Epidermal melanocyte (primary cell): ENCODE results near the gene ZNRF3.
A peak's percentile ranks its signal among the peaks of the same experiment; 100 is the strongest.
"Not testable (repeated sequence)": the region's sequence is repeated elsewhere in the genome, so short reads cannot be mapped to it uniquely, and the experiment has no call there.

ENCODE experiments used
- DNase-seq: peaks from one replicate; pipeline ENCODE4 v3.0.0; 2011; ENCODE audit warnings: low spot score; ENCODE audit not compliant: insufficient read length

Gene ZNRF3

DNA sequence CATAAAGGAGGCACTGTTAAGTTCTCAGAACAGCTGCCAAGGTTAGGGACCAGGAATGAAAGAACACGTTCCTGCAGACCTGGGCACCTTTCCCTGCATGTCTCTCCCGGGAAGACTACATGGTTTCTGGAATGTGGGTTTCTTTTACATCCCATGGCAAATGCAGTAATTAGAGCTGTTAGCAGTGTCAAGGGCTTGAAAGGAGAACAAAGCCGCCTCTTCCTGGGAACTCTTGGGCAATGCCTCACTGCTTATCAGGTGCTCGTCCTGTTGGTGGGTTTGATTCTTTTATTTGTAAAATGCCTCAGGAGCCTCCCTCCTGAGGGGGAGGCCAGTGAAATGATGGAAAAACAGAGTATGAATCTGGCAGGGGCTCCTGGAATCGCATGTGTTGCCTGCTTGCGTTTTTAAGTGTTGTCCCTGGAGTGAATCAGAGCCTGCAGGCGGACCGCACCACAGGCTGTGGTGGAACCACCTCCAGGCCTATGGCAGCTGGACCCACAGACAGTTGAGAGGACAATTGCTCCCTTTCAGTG lies 179.0 kb downstream of the ZNRF3 start:
- DNase-seq, result no peak

DNA sequence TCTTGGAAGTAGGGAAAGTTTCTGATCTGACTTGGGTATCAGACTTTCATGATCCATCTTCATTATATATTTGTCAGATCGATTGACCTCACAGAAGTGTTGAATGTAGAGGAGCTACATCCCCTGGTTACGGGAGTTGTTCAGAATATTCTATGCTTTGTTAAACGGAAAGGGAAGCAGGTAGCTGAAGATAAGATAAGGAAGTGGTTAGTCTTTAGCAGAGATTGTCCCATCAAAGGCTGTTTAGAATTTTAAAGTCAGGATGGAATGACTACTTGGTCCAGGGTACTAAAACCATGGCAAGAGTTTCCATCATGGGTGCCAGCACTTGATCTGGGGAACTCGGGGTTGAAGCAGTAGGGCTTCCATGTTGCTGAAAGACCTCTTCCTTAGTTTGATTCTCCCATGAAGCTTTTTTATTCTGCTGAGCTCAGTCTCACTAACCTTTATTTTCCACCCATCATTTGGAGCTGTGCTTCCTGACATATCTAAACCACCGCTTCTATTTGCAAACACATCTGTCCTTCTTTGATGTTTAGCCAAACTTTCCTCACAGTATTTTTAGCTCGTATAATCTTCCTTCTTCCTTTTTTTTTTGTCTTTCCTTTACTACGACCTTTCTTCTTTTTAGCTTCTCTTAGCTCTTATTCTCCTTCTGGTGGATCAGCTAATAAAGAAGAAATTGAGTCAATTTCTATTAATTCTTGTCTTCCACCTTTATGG lies 182.3 kb downstream of the ZNRF3 start:
- no peak for DNase-seq

DNA sequence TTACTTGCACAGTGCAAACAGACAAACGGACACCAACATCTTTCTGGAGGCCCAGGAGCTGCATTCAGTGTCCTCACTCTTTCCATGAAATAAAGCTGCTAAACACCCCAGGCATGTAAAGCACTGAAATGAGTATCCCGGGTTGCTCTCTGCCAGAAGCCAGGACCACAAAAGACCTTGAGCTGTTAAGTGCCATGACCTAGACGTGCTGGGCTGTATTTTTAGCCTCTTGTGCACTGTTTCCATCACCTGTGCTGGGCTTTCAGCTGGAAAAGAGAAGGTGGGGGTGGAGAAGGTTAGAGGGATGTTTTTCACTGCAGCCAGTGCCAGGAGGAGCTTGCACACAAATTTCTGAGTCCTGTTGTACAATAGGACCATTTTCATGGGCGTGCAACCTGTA lies 186.1 kb downstream of the ZNRF3 start:
- no peak for DNase-seq

- DNase-seq, result no peak
Observed at GRCh38 chr22:29070490-29070889, 187.1 kb downstream of the ZNRF3 start.

DNA sequence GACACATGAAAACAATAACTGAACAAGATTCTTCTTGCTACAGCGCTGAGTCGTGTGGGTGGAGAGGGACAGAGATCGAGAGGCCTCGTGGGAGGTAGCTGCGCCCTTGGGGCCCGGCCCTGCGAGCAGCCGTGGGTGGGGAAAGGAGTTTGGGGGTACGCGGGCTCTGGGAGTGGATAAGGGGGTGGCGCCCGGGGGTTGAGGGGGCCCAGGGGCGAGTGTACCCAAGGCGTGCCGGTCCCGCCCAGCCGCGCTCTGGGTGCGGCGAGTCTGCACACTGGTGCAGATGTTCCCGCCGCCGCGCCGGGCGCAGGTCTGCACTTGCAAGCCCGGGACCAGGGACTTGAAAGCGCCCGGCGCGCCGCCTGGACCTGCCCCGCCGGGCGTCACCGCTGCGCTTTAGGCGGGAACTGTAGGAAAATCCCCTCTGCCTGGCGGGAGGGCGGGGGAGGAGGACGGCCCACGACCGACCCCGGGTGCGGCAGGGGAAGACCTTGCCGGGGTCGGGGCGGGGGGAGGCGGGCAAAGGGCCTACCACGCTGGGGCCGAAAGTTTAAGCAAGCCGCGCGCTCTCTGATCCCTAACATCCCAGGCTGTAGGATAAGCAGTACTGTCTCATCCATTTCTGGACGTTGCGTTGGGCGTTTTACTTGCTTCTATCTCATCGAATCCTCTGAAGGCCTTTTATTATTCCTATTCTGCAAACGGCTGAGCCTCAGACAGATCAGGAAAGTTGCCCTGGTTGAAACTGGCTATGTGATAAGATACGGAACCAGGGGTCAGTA lies 188.1 kb downstream of the ZNRF3 start:
- no peak for DNase-seq

DNA sequence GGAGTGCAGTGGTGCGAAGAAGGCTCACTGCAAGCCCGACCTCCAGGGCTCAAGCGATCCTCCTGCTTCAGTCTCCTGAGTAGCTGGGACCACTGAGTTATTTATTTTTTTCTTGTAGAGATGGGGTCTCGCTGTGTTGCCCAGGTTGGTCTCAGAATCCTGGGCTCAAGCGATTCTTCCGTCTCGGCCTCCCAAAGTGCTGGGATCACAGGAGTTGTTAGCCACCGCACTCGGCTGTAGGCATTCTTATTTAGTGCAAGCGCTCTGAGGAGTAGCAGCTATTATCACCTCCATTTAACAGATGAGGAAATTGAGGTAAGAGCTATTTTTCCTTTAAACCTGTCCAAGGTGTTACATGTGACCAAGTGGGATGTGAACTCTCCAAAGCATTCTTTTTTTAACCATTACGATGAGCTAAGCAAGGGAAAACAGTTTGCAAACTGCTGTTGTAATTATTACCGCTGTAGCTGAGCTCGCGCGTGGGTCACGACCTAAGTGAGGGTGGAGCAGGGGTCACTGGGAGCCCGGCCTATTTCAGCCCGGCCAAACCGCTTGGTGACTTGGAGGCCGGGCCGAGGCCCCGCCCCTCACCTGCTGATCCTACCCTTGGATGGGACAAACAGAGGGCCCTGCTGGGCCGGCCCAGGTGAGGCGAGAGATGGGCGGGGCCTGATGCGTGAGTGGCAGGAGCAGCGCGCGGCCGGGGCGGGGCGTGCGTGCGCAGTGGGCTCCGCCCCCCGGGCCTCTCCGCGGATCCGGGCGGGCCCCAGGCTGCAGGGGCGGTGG lies 189.0 kb downstream of the ZNRF3 start:
- DNase-seq, result peak; percentile 74

GRCh38 chr22:29072979-29073617 lies 189.7 kb downstream of the ZNRF3 start, which contains the start of gene KREMEN1:
TSS of gene KREMEN1 (plus strand) at chr22:29073035. CDS start at chr22:29073131, 96 bp downstream.
- DNase-seq, result no peak

- no peak for DNase-seq
Observed at GRCh38 chr22:29073618-29074275, 190.4 kb downstream of the ZNRF3 start.

- DNase-seq, result no peak
Observed at GRCh38 chr22:29074276-29074772, 191.0 kb downstream of the ZNRF3 start.

DNA sequence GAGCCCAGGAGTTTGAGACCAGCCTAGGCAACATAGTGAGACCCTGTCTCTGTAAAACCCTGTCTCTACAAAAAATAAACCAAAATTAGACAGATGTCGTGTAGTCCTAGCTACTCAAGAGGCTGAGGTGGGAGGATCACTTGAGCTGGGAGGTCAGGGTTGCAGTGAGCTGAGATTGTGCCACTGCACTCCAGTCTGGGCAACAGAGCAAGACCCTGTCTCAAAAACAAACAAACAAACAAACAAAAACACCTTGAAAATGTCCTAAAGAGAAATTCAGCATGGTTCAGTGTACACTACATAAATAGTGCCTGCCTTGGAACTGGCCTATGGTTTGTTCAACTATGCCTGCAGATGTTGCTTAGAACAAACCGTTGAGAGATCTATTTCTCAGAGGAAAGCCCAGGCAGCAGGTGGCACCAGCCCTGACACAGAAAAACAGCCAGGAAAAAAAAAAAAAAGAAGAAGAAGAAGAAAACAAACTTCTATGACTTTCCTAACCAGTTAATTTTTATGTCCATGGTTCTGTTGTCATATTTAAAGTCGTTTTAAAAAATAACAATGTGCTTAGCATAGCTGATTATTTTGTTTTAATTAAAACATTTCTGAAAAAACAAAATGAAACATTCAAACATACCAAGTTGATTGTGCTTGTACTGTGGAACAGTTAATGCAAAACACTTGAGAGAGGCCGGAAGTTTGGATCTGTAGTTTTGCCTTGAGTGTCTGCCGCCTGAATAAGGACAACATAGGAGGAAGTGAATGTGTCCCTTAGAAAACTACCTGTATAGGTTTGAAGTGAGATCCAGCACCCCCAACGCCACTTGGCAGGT lies 194.9 kb downstream of the ZNRF3 start:
- no peak for DNase-seq

GRCh38 chr22:29078869-29079207 lies 195.5 kb downstream of the ZNRF3 start:
- DNase-seq, result no peak

GRCh38 chr22:29079218-29079901 lies 196.0 kb downstream of the ZNRF3 start:
- peak; percentile 60 for DNase-seq

GRCh38 chr22:29080106-29080975 lies 197.0 kb downstream of the ZNRF3 start:
- no peak for DNase-seq

DNA sequence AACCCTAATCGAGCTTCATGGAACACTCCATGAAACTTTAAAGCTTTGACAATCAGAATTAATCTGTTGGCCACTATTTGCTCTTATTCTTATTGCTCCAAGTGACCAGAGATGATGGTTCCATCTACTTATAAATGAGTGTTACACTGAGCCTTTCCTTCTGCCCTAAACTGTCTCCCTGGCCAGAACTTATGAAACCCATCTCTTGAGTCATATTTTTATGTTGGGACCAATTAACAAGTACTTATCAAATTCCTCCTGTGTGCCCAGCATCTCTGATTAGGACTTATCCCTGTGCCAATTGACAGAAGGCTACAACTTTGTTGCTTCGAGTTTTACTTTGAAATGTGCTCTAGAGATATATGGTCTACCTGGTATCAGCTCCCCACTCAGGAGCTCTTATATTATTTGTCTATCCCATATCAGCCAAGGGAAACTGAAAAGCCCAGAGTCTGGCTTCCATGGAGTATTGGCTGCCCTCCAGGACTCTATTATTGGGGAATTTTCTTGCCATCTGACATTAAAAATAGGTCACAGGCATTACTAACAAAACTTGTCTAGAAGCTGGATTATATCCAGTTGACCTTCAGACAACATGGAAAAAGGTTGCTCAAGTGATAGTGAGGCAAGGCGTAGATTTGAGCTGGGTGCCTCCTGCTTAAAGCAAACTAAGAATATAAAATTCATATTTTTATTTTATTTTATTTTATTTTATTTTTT lies 198.3 kb downstream of the ZNRF3 start:
- DNase-seq, result no peak

DNA sequence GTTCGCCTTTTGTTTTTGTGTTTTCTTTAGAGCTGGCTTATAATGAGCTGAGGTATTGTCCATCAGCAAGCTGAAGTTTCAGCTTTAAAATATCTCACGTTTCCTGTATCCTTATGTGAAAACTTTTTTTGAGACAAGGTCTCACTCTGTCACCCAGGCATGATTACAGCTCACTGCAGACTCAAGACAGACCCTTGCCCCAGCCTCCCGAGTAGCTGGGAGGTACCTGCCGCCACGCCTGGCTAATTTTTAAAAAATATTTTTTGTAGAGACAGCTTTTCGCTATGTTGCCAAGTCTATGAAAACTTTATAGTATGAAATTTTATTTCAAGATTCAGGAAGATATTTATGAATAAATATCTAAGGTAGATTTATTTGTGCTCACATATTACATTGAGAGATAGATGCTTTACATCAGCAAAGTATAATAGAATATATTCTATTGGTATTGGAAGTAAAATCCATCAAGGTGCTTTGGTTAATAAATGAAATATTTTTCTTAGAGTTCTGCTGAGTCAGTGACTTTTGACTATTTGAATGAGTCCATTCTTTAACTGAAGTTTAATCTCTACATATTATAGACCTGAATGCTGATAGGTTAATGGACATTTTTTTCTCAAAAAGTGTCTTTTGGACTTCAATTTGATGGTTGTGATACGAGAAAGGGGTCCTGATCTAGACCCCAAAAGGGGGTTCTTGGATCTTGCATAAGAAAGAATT lies 199.6 kb downstream of the ZNRF3 start:
- DNase-seq, result no peak

- not testable (repeated sequence) for DNase-seq
Observed at GRCh38 chr22:29083576-29083932, 200.2 kb downstream of the ZNRF3 start.
